Psoas muscle (tissue), 8 donors: ENCODE results near the gene CDK11B. TPM values are rescaled to one million over a fixed set of nuclear protein-coding genes. Genes with fewer than 3 reads are reported as not detected.
A peak's percentile ranks its signal among the peaks of the same experiment; 100 is the strongest.

Experiments
- ATAC-seq, 4 donors: fragments of 200-7000 bp; cut with Tn5 transposase; one replicate each; pipeline ENCODE4 v1.9.1; 2020; ENCODE audit warnings: moderate library complexity in 3 of 4, mild to moderate bottlenecking in 2 of 4
- DNase-seq, 2 donors: peaks; one replicate each; pipeline ENCODE4 v3.0.0-alpha.2; 2020
- H3K27ac ChIP-seq: fragments of 200-600 bp; one replicate; pipeline ENCODE4 v1.8.0; 2022
- H3K27me3 ChIP-seq, 3 donors: fragments of 200-600 bp in 1 of 3; one replicate each; pipeline versions ENCODE4 v1.6.1 to v1.8.0; 2013 to 2022; ENCODE audit warnings: low read length in 2 of 3, mild to moderate bottlenecking in 2 of 3, moderate library complexity in 1 of 3; ENCODE audit not compliant: insufficient read depth in 3 of 3
- H3K36me3 ChIP-seq, 2 donors: fragments of 200-600 bp in 1 of 2; one replicate each; pipeline versions ENCODE4 v1.6.1 to v1.8.0; 2013 to 2022; ENCODE audit warnings: low read depth in 1 of 2, mild to moderate bottlenecking in 1 of 2, moderate library complexity in 1 of 2; ENCODE audit not compliant: insufficient read depth in 1 of 2
- H3K4me1 ChIP-seq: fragments of 200-600 bp; one replicate; pipeline ENCODE4 v1.8.0; 2022
- H3K4me3 ChIP-seq: fragments of 200-600 bp; one replicate; pipeline ENCODE4 v1.8.0; 2022; ENCODE audit warnings: mild to moderate bottlenecking
- H3K9me3 ChIP-seq: fragments of 200-600 bp; one replicate; pipeline ENCODE4 v1.8.0; 2022
- WGBS, 3 donors: extraction: QIAGEN DNeasy Blood & Tissue Kit; methylation state at CpG; one replicate each; pipeline versions ENCODE4 v1.1.6 to v1.1.7; 2013; 5-methylcytosine and 5-hydroxymethylcytosine counted together
- intact Hi-C, 2 donors: fragments of 100-400 bp; cut with DNase I; formaldehyde crosslinking; loops; one replicate each; pipeline versions ENCODE4 v1.11.0 to v1.14.2; 2022
- polyA plus RNA-seq, 3 donors: library from polyadenylated mRNA; stranded (reverse); fragments of 200-250 nt; gene quantifications; one replicate each; pipeline ENCODE4 v1.2.3, GENCODE V29; 2013
- total RNA-seq, 4 donors: library from RNA; stranded (reverse); fragmentation: NEBNext Ultra II Directional in 2 of 4; extraction: Animal tissue kit (Norgen Biotek cat#: 25700) in 2 of 4; gene quantifications; one replicate each; pipeline versions ENCODE4 v1.2.1 to v1.2.4, GENCODE V29; 2021 to 2023
- TF ChIP-seq, protein P1 (sequence below): fragments of 200-600 bp; IDR thresholded peaks from one replicate; pipeline ENCODE4 v1.8.0; 2022; ENCODE audit warnings: antibody characterized with exemption
- donor health status: healthy with polysubstance abuse.
- donor health status: DM: no; HTN: no; CAD: no; lungs with moderate emphysema.
- donor health status: Bipolar disorder and iron deficiency.
- donor health status: healthy.
- donor health status: DM: yes; HTN: yes; CAD: no.
- donor health status: DM: no; HTN: no; CAD: no.
- donor health status: DM: no; HTN: no; CAD: no.
- donor health status: DM: yes; HTN: yes; CAD: no.

The CDK11B gene
- total and polyA plus RNA-seq, 7 donors = 30.6 to 72.8 (median 42.1) TPM

DNA sequence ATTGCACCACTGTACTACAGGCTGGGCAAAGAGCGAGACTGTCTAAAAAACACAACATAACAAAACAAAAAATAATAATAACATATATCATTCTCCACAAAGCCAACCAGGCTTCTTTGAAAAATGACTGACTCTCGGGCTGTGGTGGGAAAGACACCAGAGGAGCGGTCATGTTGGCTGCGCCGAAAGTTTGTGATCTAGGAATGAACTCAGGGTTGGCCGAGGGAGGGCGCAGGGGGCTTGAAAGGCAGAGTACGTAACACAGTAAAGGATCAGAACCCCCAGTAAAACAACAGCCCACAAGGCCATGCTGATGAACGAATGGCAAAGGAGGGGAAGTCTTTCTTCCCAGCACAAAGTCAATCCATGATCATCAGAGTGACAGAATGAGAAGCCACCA, 29.0 kb upstream of the CDK11B start:
- TF ChIP-seq, protein P1, sequence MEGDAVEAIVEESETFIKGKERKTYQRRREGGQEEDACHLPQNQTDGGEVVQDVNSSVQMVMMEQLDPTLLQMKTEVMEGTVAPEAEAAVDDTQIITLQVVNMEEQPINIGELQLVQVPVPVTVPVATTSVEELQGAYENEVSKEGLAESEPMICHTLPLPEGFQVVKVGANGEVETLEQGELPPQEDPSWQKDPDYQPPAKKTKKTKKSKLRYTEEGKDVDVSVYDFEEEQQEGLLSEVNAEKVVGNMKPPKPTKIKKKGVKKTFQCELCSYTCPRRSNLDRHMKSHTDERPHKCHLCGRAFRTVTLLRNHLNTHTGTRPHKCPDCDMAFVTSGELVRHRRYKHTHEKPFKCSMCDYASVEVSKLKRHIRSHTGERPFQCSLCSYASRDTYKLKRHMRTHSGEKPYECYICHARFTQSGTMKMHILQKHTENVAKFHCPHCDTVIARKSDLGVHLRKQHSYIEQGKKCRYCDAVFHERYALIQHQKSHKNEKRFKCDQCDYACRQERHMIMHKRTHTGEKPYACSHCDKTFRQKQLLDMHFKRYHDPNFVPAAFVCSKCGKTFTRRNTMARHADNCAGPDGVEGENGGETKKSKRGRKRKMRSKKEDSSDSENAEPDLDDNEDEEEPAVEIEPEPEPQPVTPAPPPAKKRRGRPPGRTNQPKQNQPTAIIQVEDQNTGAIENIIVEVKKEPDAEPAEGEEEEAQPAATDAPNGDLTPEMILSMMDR = no peak
- Histone ChIP-seq H3K36me3 (peaks cover 0 to 1% of the 10 kb centered on the region in 2 donors), H3K9me3 (no peaks in the 10 kb centered on the region), H3K4me1 (no peaks in the 10 kb centered on the region), H3K27ac (no peak overlapping the region), H3K27me3 (no peaks in the 10 kb centered on the region), H3K4me3 (no peak overlapping the region)
- ATAC-seq (no peak), DNase-seq (peak in 1 of 2 donors; percentile 4)
- intact Hi-C loops = no loop called here
- 84 to 95% (median 92%) methylated on average over 9 of the region's 9 CpGs for WGBS, 3 donors

DNA sequence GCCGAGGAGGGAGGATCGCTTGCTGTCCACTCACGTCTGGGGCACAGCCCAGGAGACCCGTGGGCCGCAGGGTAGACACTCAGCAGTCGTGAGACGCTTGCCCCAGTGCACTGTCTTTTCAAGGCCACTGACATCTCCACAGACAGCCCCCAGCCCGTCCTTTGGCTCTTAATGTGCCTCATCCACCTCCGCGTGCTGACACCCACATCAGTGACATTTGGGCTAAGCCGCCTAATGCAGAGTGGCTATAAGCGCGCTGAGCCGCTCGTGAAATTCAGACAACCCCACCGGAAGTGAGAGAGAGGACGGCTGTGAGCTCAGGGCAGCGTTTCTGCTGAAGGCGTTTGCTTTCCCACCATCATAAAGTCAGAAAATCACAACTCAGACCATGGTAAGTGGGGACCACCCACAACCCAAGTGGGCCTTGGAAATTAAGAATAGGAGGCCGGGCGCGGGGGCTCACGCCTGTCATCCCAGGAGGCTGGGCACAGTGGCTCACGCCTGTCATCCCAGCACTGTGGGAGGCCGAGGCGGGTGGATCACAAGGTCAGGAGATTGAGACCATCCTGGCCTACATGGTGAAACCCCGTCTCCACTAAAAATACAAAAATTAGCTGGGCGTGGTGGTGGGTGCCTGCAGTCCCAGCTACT, 25.4 kb upstream of the CDK11B start:
- H3K36me3 ChIP-seq = peaks cover 0 to 6% of the 10 kb centered on the region in 2 donors
- intact Hi-C loops = no loop called here
- WGBS, 3 donors = 83 to 89% (median 86%) methylated on average over 28 of the region's 28 CpGs
- H3K4me1 ChIP-seq = no peaks in the 10 kb centered on the region
- no peaks in the 10 kb centered on the region for H3K27me3 ChIP-seq
- H3K9me3 ChIP-seq = no peaks in the 10 kb centered on the region
- no peak for ATAC-seq
- H3K4me3 ChIP-seq = no peak overlapping the region
- no peak overlapping the region for H3K27ac ChIP-seq
- TF ChIP-seq, protein P1 = no peak
- DNase-seq = no peak

DNA sequence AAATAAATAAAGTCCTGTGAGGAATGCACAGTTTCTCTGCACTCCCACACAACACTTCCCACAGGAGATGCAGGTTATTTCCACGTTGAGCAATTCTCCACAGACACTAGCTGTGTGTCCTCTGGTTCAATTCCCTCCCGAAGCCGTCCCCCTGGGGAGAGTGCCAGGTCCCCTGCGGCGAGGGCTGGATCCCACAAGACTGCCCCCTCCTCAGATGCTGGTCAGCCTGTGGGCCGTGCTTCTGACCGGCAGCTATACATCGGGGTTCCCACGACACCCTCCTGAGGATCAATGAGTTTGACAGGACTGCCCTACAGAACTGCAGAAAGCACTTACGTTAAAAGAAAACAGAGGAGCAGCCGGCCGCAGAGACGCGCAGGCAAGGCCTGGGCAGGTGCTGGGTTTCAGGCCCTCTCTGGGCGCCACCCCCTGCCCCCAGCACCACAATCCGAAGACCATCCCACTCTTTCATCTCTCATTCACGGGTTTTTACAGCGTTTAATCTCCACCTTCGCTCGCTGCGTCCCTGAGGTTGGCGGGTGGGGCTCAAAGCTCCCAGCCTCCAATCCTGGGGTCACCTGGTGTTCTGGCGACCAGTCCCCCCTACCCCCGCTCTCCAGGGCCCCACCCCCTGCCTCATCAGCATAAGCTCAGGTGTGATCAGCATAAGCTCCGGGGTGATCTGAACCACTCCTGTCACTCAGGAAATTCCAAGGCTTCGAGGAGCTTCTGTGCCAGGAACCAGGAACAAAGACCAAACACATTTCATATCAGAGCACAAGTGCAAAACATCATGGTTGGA, 24.5 kb upstream of the CDK11B start:
- intact Hi-C loops = no loop called here
- TF ChIP-seq, protein P1 = no peak
- no peaks in the 10 kb centered on the region for H3K9me3 ChIP-seq
- peak in 1 of 2 donors; percentile 44 for DNase-seq
- H3K27ac ChIP-seq = no peak overlapping the region
- 69 to 73% (median 73%) methylated on average over 26 of the region's 26 CpGs for WGBS, 3 donors
- no peak for ATAC-seq
- no peaks in the 10 kb centered on the region for H3K4me1 ChIP-seq
- no peak overlapping the region for H3K4me3 ChIP-seq
- H3K36me3 ChIP-seq = peaks cover 0 to 6% of the 10 kb centered on the region in 2 donors
- H3K27me3 ChIP-seq = no peaks in the 10 kb centered on the region

DNA sequence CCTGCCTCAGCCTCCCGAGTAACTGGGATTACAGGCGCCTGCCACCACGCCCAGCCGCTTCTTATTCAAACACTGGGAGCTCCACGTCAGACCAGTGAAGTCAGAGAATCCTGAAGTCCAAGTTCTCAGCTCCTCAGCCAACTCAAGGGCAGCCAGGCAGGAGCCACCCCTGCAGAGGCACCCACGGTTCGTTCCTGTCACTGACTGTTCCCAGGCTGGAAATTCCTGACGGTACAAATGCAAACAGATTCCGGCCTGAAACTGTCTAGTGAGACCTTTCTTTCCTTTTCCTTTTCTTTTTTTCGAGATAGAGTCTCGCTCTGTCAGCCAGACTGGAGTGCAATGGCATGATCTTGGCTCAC, 22.1 kb upstream of the CDK11B start:
- peak in 1 of 2 donors; percentile 23 for DNase-seq
- peaks cover 0 to 6% of the 10 kb centered on the region in 2 donors for H3K36me3 ChIP-seq
- no peaks in the 10 kb centered on the region for H3K27me3 ChIP-seq
- no peaks in the 10 kb centered on the region for H3K9me3 ChIP-seq
- intact Hi-C loops = no loop called here
- H3K4me1 ChIP-seq = no peaks in the 10 kb centered on the region
- H3K4me3 ChIP-seq = no peak overlapping the region
- 68 to 73% (median 72%) methylated on average over 11 of the region's 11 CpGs for WGBS, 3 donors
- TF ChIP-seq, protein P1 = no peak
- H3K27ac ChIP-seq = no peak overlapping the region
- ATAC-seq = no peak
